GM23248 (cell line): ENCODE results near the gene SLC6A18. TPM values are rescaled to one million over a fixed set of nuclear protein-coding genes. Genes with fewer than 3 reads are reported as not detected.

Experiments
- DNase-seq: peaks from one replicate; pipeline ENCODE4 v3.0.0-alpha.2; 2015
- H2AFZ ChIP-seq: fragments of 200-600 bp; sonication (generic); 2 replicates; pipeline ENCODE4 v1.6.1; 2016; ENCODE audit warnings: antibody characterized with exemption
- H3F3A ChIP-seq: fragments of 200-600 bp; sonication (generic); 2 replicates; pipeline ENCODE4 v1.6.1; 2016; ENCODE audit warnings: mild to moderate bottlenecking, antibody characterized with exemption, mixed run types; ENCODE audit not compliant: insufficient read depth
- H3K27ac ChIP-seq: fragments of 200-600 bp; sonication (generic); 2 replicates; pipeline ENCODE4 v1.5.1; 2016; ENCODE audit warnings: mild to moderate bottlenecking
- H3K27me3 ChIP-seq: fragments of 200-600 bp; sonication (generic); replicated peaks from 2 replicates; pipeline ENCODE4 v1.6.1; 2016; ENCODE audit warnings: mild to moderate bottlenecking; ENCODE audit not compliant: insufficient read depth
- H3K36me3 ChIP-seq: fragments of 200-600 bp; sonication (generic); 2 replicates; pipeline ENCODE4 v1.6.1; 2016; ENCODE audit warnings: low read depth, mild to moderate bottlenecking
- H3K4me1 ChIP-seq: fragments of 200-600 bp; sonication (generic); 2 replicates; pipeline ENCODE4 v1.6.1; 2016; ENCODE audit warnings: mild to moderate bottlenecking; ENCODE audit not compliant: insufficient read depth
- H3K4me2 ChIP-seq: fragments of 200-600 bp; sonication (generic); one replicate; pipeline ENCODE4 v1.6.1; 2016; ENCODE audit warnings: mild to moderate bottlenecking; ENCODE audit not compliant: unreplicated experiment
- H3K4me3 ChIP-seq: fragments of 200-600 bp; sonication (generic); 2 replicates; pipeline ENCODE4 v1.5.1; 2016; ENCODE audit warnings: mild to moderate bottlenecking
- H3K79me2 ChIP-seq: fragments of 200-600 bp; sonication (generic); 2 replicates; pipeline ENCODE4 v1.6.1; 2016; ENCODE audit warnings: mild to moderate bottlenecking; ENCODE audit not compliant: insufficient read depth
- H3K9ac ChIP-seq: fragments of 200-600 bp; sonication (generic); 2 replicates; pipeline ENCODE4 v1.6.1; 2016; ENCODE audit warnings: mild to moderate bottlenecking
- H3K9me2 ChIP-seq: fragments of 200-600 bp; sonication (generic); 2 replicates; pipeline ENCODE4 v1.6.1; 2016; ENCODE audit warnings: mixed run types, mild to moderate bottlenecking, moderate library complexity; ENCODE audit not compliant: insufficient read depth
- H3K9me3 ChIP-seq: fragments of 200-600 bp; sonication (generic); one replicate; pipeline ENCODE4 v1.6.1; 2017; ENCODE audit warnings: low read depth
- H4K20me1 ChIP-seq: fragments of 200-600 bp; sonication (generic); 2 replicates; pipeline ENCODE4 v1.6.0; 2016; ENCODE audit not compliant: insufficient read depth
- EZH2 ChIP-seq: fragments of 200-600 bp; sonication (generic); IDR thresholded peaks from 2 replicates; pipeline ENCODE4 v1.6.1; 2018; ENCODE audit warnings: antibody characterized with exemption, mild to moderate bottlenecking; ENCODE audit not compliant: insufficient read depth, poor library complexity, severe bottlenecking
- EZH2phosphoT487 ChIP-seq: fragments of 200-600 bp; sonication (generic); IDR thresholded peaks from 2 replicates; pipeline ENCODE4 v1.6.1; 2018; ENCODE audit warnings: antibody characterized with exemption, moderate library complexity, mild to moderate bottlenecking, low read depth; ENCODE audit not compliant: insufficient read depth
- WGBS, 2 experiments: methylation state at CpG; one replicate each; pipeline ENCODE4 v1.1.6; 2015 to 2017; ENCODE audit warnings: low lambda C conversion rate in 2 of 2, low coverage in 1 of 2; ENCODE audit errors: missing lambda C conversion rate in 2 of 2; 5-methylcytosine and 5-hydroxymethylcytosine counted together
- in situ Hi-C: fragments of 300-500 bp; cut with MboI; formaldehyde crosslinking; loops from 2 replicates; pipeline ENCODE4 v1.15.0; 2020
- polyA plus RNA-seq: library from polyadenylated mRNA; unstranded; fragments of >200 nt; fragmentation: Nextera tagmentation; extraction: Ambion mirVana; gene quantifications from 2 replicates; pipeline ENCODE4 v1.2.1, GENCODE V29; 2016
- total RNA-seq: library from RNA; depleted of rRNA; stranded (reverse); fragments of >200 nt; shearing (Covaris generic); gene quantifications from 2 replicates; pipeline ENCODE4 v1.2.3, GENCODE V29; 2014

The SLC6A18 gene
- total and polyA plus RNA-seq, 2 experiments from 2014 or later: not detected

- no peak for TF ChIP-seq EZH2
- no peak for TF ChIP-seq EZH2phosphoT487
- no peak overlapping the region for H3K4me3 ChIP-seq
- no peak overlapping the region for H3K9ac ChIP-seq
- WGBS, 2 experiments: 32 to 35% methylated on average over 12 to 13 of the region's 13 CpGs
- H3K4me1 ChIP-seq: no peaks in the 10 kb centered on the region
- no peak for DNase-seq
- H3K79me2 ChIP-seq: no peaks in the 10 kb centered on the region
- H3K36me3 ChIP-seq: no peaks in the 10 kb centered on the region
- H3K27ac ChIP-seq: no peak overlapping the region
- no peaks in the 10 kb centered on the region for H3K9me3 ChIP-seq
- no peak overlapping the region for H2AFZ ChIP-seq
- H4K20me1 ChIP-seq: no peaks in the 10 kb centered on the region
- peaks cover 15% of the 10 kb centered on the region; the same call in 1 of the 2 replicates for H3K27me3 ChIP-seq
- no peaks in the 10 kb centered on the region for H3K9me2 ChIP-seq
- no peaks in the 10 kb centered on the region for H3F3A ChIP-seq
- H3K4me2 ChIP-seq: no peak overlapping the region
- in situ Hi-C loops: no loop called here
These were observed 6.2 kb downstream of the SLC6A18 start for GRCh38 chr5:1231354-1231905.

GRCh38 chr5:1232780-1233179 lies 7.6 kb downstream of the SLC6A18 start:
- in situ Hi-C loops: no loop called here
- no peaks in the 10 kb centered on the region for H3F3A ChIP-seq

GRCh38 chr5:1235379-1235778 lies 10.2 kb downstream of the SLC6A18 start:
- Histone ChIP-seq H3K27me3 (no peaks in the 10 kb centered on the region), H3K36me3 (no peaks in the 10 kb centered on the region), H3K9me3 (no peaks in the 10 kb centered on the region), H3K9me2 (no peaks in the 10 kb centered on the region), H3F3A (no peaks in the 10 kb centered on the region), H3K9ac (no peak overlapping the region), H4K20me1 (no peaks in the 10 kb centered on the region), H3K4me2 (no peak overlapping the region), H2AFZ (no peak overlapping the region), H3K79me2 (no peaks in the 10 kb centered on the region), H3K4me3 (no peak overlapping the region), H3K27ac (no peak overlapping the region), H3K4me1 (no peaks in the 10 kb centered on the region)
- in situ Hi-C loops: no loop called here
- 40 to 45% methylated on average over 8 of the region's 8 CpGs for WGBS, 2 experiments
- no peak for TF ChIP-seq EZH2phosphoT487
- no peak for TF ChIP-seq EZH2
- DNase-seq: no peak

More at GRCh38 chr5:1232780-1233179, 7.6 kb downstream of the SLC6A18 start:
- WGBS, 2 experiments: 75% methylated on average over 24 to 25 of the region's 25 CpGs
- Histone ChIP-seq H3K9ac (no peak overlapping the region), H2AFZ (no peak overlapping the region), H3K27me3 (peaks cover 15% of the 10 kb centered on the region; the same call in 1 of the 2 replicates), H3K4me2 (no peak overlapping the region), H3K79me2 (no peaks in the 10 kb centered on the region), H3K9me3 (no peaks in the 10 kb centered on the region), H3K27ac (no peak overlapping the region), H3K4me3 (no peak overlapping the region), H3K36me3 (no peaks in the 10 kb centered on the region), H3K9me2 (no peaks in the 10 kb centered on the region), H4K20me1 (no peaks in the 10 kb centered on the region), H3K4me1 (no peaks in the 10 kb centered on the region)
- no peak for DNase-seq
- no peak for TF ChIP-seq EZH2phosphoT487
- TF ChIP-seq EZH2: no peak

GRCh38 chr5:1235838-1236237 lies 10.7 kb downstream of the SLC6A18 start:
- Histone ChIP-seq H3F3A (no peaks in the 10 kb centered on the region), H4K20me1 (no peaks in the 10 kb centered on the region), H3K4me1 (no peaks in the 10 kb centered on the region), H3K4me3 (no peak overlapping the region), H2AFZ (no peak overlapping the region), H3K27ac (no peak overlapping the region), H3K9me3 (no peaks in the 10 kb centered on the region), H3K27me3 (no peaks in the 10 kb centered on the region), H3K79me2 (no peaks in the 10 kb centered on the region), H3K4me2 (no peak overlapping the region), H3K9ac (no peak overlapping the region), H3K36me3 (no peaks in the 10 kb centered on the region), H3K9me2 (no peaks in the 10 kb centered on the region)
- TF ChIP-seq EZH2phosphoT487: no peak
- no peak for TF ChIP-seq EZH2
- in situ Hi-C loops: no loop called here
- 87 to 89% methylated on average over 1 of the region's 1 CpG for WGBS, 2 experiments
- DNase-seq: no peak
